Chondrocyte (in vitro differentiated cells): ENCODE results near the gene DRAXIN. TPM values are rescaled to one million over a fixed set of nuclear protein-coding genes. Genes with fewer than 3 reads are reported as not detected.
"Not testable (repeated sequence)": the region's sequence is repeated elsewhere in the genome, so short reads cannot be mapped to it uniquely, and the experiment has no call there.

Experiments used
- DNase-seq: peaks from one replicate; pipeline ENCODE4 v3.0.0; 2021; ENCODE audit warnings: mixed read lengths, low spot score
- H3K27ac Mint-ChIP-seq: one replicate; pipeline ENCODE4 v1.8.0; 2021; ENCODE audit warnings: mild to moderate bottlenecking, moderate library complexity, mixed read lengths; ENCODE audit not compliant: unreplicated experiment
- H3K27me3 Mint-ChIP-seq: 2 replicates; pipeline ENCODE4 v1.8.0; 2021; ENCODE audit warnings: low read depth, mixed read lengths
- H3K36me3 Mint-ChIP-seq: 2 replicates; pipeline ENCODE4 v1.8.0; 2021; ENCODE audit warnings: low read depth, mixed read lengths
- H3K4me1 Mint-ChIP-seq: 2 replicates; pipeline ENCODE4 v1.8.0; 2021; ENCODE audit warnings: low read depth, mild to moderate bottlenecking, mixed read lengths
- H3K4me3 Mint-ChIP-seq: one replicate; pipeline ENCODE4 v1.8.0; 2021; ENCODE audit warnings: mild to moderate bottlenecking, moderate library complexity, mixed read lengths; ENCODE audit not compliant: unreplicated experiment
- H3K9me3 Mint-ChIP-seq: 2 replicates; pipeline ENCODE4 v1.8.0; 2021; ENCODE audit warnings: low read depth, mixed read lengths
- CTCF ChIP-seq: fragments of 200-600 bp; sonication (generic); IDR thresholded peaks from 2 replicates; pipeline ENCODE4 v1.5.0; 2021; ENCODE audit warnings: antibody characterized with exemption, mild to moderate bottlenecking, moderate library complexity
- long read RNA-seq: library from polyadenylated mRNA; stranded (forward); transcript quantifications from one replicate; pipeline ENCODE4 v2.0.0, GENCODE V29; 2021
- total RNA-seq: library from RNA; stranded (reverse); gene quantifications from 3 replicates; pipeline ENCODE4 v1.2.1, GENCODE V29; 2021

DRAXIN gene
- total RNA-seq: 0.17 to 0.29 TPM (median 0.18 TPM) in 3 replicates
- long read RNA-seq: 0 reads

- Mint-ChIP-seq H3K4me1 (peaks cover 20% of the 10 kb centered on the region), H3K36me3 (no peaks in the 10 kb centered on the region), H3K4me3 (peak within 1 kb of the TSS; percentile 61), H3K27ac (no peak within 1 kb of the TSS), H3K9me3 (no peaks in the 10 kb centered on the region), H3K27me3 (peaks cover 39% of the 10 kb centered on the region)
- TF ChIP-seq CTCF: no peak
- no peak for DNase-seq
These were observed at the start of gene DRAXIN for GRCh38 chr1:11691302-11691914. TSS of gene DRAXIN (plus strand) at chr1:11691710. CDS start at chr1:11706259, 14,549 bp downstream.

- no peak for TF ChIP-seq CTCF
- DNase-seq: no peak
- H3K27ac Mint-ChIP-seq: no peak overlapping the region
- H3K4me1 Mint-ChIP-seq: no peaks in the 10 kb centered on the region
- H3K4me3 Mint-ChIP-seq: no peak overlapping the region
- no peaks in the 10 kb centered on the region for H3K36me3 Mint-ChIP-seq
- no peaks in the 10 kb centered on the region for H3K9me3 Mint-ChIP-seq
- H3K27me3 Mint-ChIP-seq: peaks cover 18% of the 10 kb centered on the region
These were observed 49.7 kb upstream of the DRAXIN start for GRCh38 chr1:11641776-11642305.

- peak; percentile 90 for TF ChIP-seq CTCF
These were observed 49.0 kb upstream of the DRAXIN start for GRCh38 chr1:11642418-11643017.

GRCh38 chr1:11643782-11644181, 47.7 kb upstream of the DRAXIN start:
- H3K27me3 Mint-ChIP-seq: peaks cover 14% of the 10 kb centered on the region
- no peak overlapping the region for H3K4me3 Mint-ChIP-seq

More at GRCh38 chr1:11642418-11643017, 49.0 kb upstream of the DRAXIN start:
- H3K4me3 Mint-ChIP-seq, H3K36me3 Mint-ChIP-seq, H3K9me3 Mint-ChIP-seq, H3K4me1 Mint-ChIP-seq, DNase-seq, H3K27ac Mint-ChIP-seq: not testable (repeated sequence)
- H3K27me3 Mint-ChIP-seq: peaks cover 18% of the 10 kb centered on the region

More at GRCh38 chr1:11643782-11644181, 47.7 kb upstream of the DRAXIN start:
- Mint-ChIP-seq H3K36me3 (no peaks in the 10 kb centered on the region), H3K4me1 (peaks cover 4% of the 10 kb centered on the region), H3K27ac (no peak overlapping the region), H3K9me3 (no peaks in the 10 kb centered on the region)
- DNase-seq: no peak
- TF ChIP-seq CTCF: no peak
